Right ventricle myocardium superior (tissue), 1 donor: ENCODE results near the gene ARHGAP26. TPM values are rescaled to one million over a fixed set of nuclear protein-coding genes. Genes with fewer than 3 reads are reported as not detected.

ENCODE experiments used
- ATAC-seq: fragments of 200-7000 bp; cut with Tn5 transposase; one replicate; pipeline ENCODE4 v1.9.1; 2020; ENCODE audit warnings: mild to moderate bottlenecking; ENCODE audit not compliant: poor library complexity
- DNase-seq: peaks from one replicate; pipeline ENCODE4 v3.0.0-alpha.2; 2020
- intact Hi-C: fragments of 100-400 bp; cut with DNase I; formaldehyde crosslinking; loops from one replicate; pipeline ENCODE4 v1.11.2; 2022
- total RNA-seq: library from RNA; stranded (reverse); fragmentation: NEBNext Ultra II Directional; extraction: Animal tissue kit (Norgen Biotek cat#: 25700); gene quantifications from one replicate; pipeline ENCODE4 v1.2.1, GENCODE V29; 2021
- donor health status: DM: no; HTN: yes; CAD: no; lungs with severe emphysema.

ARHGAP26 gene
- total RNA-seq, 1 donor from 2014 or later: 32.5 TPM

DNA sequence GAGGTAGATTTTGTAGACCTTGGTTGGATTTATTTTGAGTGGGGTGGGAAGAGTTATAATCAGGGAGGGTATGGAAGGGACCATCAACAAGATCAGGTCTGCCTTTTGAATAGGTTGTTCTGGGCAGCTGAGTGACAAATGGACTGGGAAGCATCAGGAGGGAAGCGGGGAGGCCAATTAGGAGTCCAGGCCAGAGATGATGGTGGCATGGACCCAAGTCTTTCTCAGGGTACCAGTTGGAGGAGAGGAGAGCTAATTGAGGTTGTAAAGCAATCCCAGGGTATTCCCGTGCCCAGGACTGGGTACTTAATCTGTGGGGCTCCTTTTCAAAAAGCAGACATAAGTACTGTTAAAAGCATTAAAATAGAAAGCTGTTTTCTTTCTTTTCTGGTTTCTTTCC is 88.9 kb downstream of the ARHGAP26 start:
- DNase-seq (no peak), ATAC-seq (no peak)
- intact Hi-C loops: no loop called here

DNA sequence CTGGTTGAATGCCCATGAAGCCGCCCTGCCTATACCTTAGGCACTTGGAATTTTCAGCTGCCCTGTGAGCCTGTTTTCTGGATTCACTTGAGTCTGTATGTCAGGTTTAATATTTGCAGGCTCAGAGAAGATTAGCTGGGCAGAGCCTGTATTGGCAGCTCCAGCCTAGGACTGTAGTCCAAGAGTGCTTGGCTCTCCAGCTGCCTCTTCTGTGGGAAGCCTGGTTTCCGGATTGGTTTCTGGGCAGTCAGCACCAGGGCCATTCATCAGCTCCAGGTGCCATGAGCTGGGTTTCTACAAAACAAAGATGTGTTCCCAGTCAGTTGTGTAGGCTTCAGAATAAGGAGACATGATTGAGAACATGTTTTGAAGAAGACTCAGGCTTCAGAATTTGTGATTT is 90.1 kb downstream of the ARHGAP26 start:
- intact Hi-C loops: no loop called here
- DNase-seq (no peak), ATAC-seq (peak; percentile 64)

DNA sequence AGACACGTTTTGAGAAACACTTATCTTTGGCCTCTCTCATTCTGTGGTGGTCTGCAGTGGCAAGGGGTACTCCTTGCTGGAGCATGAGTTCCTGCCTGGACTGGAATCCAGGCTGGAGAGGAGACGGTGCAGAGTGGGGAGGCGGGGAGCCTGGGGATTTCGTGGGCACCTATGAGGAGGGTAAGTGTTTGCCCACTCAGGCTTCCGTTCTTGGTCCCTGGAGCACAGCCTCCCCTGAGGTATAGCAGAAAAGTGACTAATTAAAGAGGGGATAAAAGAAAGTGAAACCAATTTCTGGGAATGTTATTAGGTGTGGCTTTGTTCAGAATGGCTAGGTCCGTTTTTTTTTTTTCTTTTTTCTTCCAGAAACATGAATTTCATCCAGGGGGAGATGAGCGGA is 90.8 kb downstream of the ARHGAP26 start:
- no peak for DNase-seq
- no peak for ATAC-seq
- intact Hi-C loops: no loop called here

DNA sequence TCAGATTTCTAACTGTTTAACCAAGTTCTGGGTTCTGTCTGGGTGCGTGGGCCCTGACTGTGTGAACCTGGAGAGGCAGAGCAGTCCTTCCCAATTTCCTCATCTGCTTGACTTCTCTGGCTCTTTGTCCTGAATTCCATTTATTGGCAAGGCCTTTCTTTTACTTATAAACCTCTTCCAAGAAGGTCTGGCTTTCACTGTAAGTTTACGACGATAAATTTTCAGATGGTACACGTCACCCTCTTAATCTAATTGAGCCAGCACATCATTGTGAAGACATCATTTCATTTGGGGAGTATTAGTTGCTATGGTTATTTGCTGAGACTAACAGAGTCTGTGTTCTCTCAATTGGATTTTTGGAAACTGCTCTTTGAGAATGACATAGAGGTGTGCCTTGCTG is 92.4 kb downstream of the ARHGAP26 start:
- intact Hi-C loops: no loop called here
- ATAC-seq: peak; percentile 31
- DNase-seq: no peak

DNA sequence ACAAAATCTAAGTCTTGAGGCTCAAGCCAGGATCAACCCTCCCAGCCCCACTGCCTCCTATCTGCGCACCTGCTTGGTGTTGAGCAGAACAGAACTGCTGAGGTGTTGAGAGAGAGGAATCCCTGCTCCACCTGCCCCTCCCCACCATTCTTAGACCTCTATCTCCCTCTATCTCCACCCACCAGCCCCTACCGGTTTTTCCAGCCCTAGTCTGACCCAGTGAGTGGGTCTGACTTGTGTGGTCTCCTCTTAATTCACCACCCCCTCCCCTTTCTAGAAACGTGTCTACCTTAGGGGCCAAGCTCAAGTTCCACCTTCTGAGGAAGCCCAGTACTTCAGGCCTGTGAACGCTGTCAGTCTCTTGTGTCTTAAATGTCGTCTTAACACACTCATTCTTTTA is 93.7 kb downstream of the ARHGAP26 start:
- intact Hi-C loops: no loop called here
- DNase-seq (no peak), ATAC-seq (no peak)

DNA sequence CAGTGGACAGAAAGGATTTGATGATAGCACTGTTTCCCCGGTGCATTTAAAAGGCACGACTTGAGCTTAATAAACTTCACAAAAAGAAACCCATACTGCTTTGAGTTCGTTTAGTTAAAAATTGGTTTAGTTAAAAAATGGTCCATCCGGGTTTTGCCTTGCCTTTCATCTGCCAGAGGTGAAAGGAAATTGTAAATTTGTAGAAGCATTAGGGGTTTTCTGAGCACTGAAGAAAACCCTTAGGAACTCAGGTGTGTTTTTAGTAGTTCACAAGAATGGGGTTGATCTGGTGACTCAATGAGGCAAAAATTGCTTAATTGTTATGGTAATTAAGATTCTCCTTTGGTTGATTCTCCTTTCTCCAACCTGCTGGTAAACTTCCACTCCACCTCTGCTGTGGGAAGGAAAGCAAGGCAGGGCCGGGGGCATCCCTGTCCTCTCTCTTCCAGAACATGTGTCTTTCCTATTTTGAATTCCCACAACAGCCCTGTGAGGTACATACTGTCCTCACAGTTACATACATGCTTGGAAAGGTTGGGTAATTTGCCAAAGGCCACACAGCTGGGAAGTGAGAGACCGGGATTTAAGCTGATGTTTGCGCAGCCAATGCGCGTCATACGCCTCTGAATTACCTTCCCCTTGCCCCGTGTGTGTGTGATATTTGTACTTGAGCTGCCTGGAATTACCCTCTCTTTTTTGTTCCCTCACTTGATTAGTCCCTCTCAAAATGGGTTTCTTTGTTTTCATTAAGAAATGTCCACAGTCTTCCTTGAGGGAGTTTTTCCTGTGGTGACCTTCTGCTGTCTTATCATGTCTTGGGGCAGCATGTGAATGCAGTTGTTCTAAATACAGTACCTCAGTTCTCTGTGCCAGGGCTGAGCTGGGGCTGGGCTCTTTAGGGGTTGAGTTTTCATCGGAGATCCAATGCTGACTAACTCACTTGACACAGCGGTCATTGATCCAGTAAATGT is 94.4 kb downstream of the ARHGAP26 start:
- ATAC-seq (peak; percentile 11), DNase-seq (no peak)
- intact Hi-C loops: no loop called here

DNA sequence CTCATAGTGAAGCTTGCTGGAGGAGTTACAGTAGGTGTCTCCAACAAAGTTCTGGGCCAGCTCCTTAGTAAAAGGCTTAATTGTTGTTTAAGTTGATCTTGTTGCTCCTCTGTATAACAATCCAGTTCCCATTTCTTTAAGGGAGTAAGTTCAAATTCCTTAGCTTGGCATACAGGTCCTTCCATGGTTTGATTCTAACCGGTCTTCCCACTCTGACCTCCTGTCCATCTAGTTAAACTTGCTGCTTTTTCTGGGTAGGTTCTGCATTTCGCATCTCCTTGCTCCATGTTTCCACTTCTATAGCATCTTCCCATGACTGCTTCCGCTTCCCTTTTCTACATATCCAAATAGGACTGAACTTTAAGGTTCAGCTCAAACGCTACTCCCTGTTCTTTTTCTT is 95.5 kb downstream of the ARHGAP26 start:
- intact Hi-C loops: no loop called here
- DNase-seq (no peak), ATAC-seq (no peak)

DNA sequence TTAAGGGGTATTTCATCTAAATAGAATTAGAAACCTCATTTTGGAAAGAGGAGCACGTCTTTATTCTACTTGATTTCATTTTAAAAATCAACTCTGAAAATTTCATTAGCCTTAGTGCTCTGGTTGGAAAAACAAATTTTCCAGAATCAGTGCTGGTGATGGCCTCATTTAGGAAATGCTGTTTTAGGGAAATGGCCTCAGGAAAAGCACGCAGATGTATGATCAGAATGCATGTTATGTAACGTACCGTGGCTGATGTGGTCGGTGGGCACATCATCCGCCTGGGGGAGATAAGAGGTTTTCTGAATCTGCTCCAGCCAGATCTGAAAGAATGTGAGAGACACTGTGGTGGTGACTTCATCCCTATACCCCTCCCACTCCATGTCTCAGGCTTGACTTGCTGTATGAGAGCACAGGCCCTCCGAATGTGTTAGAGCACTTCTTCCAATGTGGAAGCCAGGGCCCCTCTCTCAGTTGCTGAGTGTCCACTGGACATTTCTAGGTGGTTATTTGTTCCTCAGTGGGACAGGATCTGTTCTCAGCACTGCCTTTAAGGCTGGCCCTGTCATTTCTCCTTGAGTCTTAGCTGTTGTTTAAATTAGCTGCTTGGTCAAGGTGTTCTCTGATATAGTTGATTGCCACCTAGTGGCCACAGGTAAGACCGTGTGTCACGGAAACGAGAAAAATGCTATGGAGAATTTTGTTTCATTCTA is 96.5 kb downstream of the ARHGAP26 start:
- DNase-seq (no peak), ATAC-seq (peak; percentile 38)
- intact Hi-C loops: no loop called here

DNA sequence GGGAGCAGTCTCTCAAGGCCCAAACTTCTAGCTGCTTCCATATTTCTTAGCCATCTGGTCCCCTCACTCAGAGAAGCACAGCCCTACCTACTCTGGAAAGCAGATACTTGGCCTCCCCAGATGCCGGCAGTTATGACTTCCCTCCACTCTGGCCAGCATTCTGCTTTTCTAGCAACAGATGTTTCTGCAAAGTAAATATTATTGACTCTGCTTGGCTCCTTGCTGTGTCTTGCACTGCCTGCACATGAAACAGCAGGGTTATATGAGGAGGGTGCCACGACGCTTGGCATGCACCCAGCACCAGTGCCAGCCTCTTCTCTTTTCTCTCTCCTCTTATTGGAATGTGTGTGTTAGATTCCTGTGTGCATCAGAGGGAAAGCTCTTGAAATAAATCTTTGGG is 99.7 kb downstream of the ARHGAP26 start:
- peak; percentile 66 for DNase-seq
- intact Hi-C loops: loop anchor here (5.0 kb wide), 1 partner anchor 98 kb away; the partner anchor contains the start of gene ARHGAP26
- ATAC-seq: peak; percentile 24

DNA sequence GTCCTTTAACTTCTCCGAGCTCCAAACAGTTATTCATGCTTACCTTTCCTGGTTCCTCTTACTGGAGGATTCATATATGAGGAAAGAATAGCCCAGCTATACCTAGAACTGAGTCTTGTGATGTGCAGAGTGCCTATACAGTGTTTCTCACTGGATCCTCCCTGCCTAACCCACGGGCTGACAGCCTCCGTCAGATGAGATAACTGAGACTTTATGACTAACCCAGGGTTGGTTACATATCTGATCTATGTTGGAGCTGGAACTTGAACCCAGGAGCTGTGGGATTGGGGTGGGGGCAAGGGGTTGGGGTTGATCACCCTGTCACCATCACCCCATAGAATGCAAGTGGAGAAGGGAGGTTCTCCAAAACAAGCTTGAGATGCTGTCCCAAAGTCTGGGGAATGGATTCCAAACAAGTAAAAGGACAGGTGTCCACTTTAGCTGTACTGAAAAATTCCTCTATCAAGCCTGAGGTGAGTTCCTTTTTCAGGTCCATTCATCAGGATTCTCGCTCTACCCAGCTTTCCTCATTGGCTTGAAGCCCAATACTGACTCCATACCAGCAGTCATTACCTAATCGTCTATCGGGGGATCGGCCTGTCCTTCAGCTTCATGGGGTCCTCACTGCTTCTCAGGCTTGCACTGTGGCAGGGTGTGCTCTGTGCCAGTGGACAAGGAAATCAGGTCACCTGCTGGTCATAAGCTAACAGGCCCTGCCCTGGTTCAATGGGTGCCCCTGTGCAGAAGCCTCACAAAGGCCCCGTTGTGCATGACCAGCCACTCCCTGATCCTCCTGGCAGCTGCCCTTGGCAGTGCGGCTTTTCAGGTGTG is 100.6 kb downstream of the ARHGAP26 start:
- intact Hi-C loops: loop anchor here (5.0 kb wide), 1 partner anchor 98 kb away; the partner anchor contains the start of gene ARHGAP26
- DNase-seq (no peak), ATAC-seq (no peak)

DNA sequence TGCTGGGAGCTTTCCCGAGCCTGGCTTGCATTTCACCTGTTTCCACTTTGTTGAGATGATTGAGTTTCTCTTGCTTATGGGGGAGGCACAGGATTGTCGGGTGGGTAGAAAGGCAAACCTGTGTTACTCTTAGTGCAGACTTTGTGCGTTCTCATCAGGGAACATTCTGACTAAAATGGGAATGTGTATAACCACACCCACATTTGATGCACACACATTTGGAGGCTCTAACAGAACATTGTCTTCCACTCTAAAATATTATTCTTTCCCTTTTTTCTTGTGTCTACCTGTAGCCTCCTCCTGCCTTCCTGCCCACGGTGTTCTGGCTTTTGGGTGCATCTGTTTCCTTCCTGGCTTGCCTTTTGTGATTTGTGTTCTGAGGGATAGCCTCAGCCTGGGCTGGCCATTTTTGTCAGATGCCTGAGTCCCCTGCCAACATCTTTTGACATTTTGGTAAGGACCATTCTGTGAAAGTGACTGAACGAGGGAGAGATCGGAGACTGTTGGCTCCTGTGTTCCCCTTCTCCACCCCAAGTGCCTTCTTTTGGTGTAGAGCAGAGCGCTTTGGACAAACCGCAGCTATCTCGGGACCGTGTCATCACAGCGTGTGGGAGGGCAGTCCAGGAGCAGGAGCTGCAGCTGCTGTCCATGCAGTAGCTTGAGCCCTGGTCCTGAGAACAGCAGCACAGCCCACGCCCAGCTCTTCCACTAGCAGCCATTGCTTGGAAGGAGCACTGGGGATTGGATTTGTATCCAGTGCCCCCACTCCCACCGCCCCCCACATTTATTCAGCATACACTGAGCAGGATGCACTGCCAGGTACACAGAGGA is 101.4 kb downstream of the ARHGAP26 start:
- peak; percentile 38 for ATAC-seq
- intact Hi-C loops: loop anchor here (5.0 kb wide), 1 partner anchor 99 kb away; the partner anchor contains the start of gene ARHGAP26
- DNase-seq: peak; percentile 64

DNA sequence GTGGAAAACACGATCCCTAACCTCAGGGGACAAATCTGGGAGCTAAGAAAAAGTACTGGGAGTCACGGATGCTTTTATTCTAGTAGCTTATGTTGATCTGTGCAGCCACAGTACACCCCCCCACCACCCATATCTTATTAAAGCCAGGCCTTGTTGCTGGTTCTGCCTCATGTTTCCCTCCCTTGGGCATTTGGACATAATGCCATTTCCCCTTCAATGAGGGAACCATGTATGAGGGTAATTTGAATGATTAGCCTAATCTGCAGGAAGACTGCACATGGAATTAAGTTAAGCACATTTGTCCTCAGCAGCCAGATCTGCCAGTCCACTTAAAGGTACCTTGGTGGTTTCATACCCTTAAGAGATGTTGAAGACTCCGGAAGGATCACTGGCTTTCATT is 102.0 kb downstream of the ARHGAP26 start:
- intact Hi-C loops: loop anchor here (5.0 kb wide), 1 partner anchor 100 kb away; the partner anchor contains the start of gene ARHGAP26
- DNase-seq: no peak
- ATAC-seq: no peak

DNA sequence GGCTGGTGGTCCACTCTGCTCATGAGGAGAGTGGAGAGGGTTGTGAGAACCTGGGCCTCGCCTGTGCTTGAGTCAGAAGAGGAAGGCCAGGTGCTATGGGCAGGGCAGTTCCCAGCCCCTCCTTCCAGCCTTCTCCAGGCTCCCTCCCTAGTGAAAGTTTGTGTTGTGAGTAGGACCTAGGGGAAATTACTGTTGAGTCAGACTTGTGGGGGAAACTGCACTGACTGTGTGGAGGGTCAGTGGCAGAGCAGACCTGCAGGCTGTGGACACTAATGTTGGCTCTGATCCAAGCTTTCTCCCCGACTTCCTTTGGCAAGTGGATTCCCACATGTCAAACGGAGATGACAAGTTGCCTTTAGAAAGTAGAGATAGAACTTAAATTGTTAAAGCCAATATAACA is 102.6 kb downstream of the ARHGAP26 start:
- intact Hi-C loops: loop anchor here (5.0 kb wide), 1 partner anchor 100 kb away; the partner anchor contains the start of gene ARHGAP26
- ATAC-seq: no peak
- DNase-seq: no peak

DNA sequence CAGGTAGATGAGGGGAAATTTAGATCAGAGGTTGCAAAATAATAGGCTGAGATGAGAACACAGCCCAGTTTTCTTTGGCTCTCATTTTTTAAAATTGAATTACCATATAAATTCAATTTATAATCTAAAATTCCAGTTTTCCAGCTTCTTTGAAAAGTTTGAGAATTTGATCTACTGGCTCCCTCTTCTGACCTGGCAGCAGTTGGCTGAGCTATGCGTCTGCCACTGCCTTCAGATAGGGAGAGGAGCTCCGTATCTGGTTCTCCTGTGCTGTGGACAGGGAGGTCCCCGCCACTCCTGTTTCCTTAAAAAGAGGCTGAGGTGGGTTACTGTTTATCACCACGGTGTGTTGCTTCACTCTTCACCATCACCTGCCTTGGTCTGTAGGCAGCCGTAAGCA is 103.7 kb downstream of the ARHGAP26 start:
- intact Hi-C loops: loop anchor here (5.0 kb wide), 1 partner anchor 102 kb away; the partner anchor contains the start of gene ARHGAP26
- ATAC-seq: peak; percentile 38

DNA sequence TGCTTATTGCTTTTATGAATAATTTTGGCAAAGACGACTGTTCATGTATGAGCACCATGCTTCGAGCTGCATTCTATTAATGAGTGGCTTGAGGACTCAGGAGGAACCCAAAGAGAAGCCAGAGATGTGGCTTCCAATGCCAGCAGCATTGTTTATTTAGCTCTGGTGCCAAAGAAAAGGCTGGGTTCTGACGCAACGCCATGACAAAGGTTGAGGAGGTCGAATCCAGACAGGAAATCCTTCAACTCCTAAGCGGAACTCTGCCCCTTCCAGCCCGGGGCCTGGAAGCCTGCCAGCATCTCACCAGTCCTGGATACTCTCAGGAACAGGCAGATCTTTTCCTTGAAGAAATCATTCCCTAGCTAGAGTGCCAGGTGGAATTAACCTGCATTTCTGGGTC is 104.4 kb downstream of the ARHGAP26 start:
- ATAC-seq (peak; percentile 20), DNase-seq (peak; percentile 85)
- intact Hi-C loops: loop anchor here (5.0 kb wide), 1 partner anchor 102 kb away; the partner anchor contains the start of gene ARHGAP26

More for the DNA sequence above, 103.7 kb downstream of the ARHGAP26 start:
- no peak for DNase-seq

DNA sequence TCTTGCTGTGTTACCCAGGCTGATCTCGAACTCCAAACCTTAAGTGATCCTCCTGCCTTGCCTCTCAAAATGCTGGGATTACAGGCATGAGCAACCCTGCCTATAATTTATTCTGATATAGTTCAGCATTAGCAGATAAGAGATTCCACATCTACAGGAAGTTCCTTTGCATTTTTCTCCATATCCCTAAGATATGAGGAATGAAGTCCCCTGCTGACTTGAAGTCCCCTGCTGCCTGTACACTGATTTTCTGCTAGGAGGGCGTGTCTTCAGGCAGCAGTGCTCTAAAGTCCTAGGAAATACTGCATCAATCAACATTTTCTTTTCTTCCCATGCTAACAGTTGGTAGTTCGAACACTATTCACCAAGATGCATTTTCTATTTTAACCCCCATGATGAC is 105.8 kb downstream of the ARHGAP26 start:
- ATAC-seq (no peak), DNase-seq (no peak)
- intact Hi-C loops: no loop called here

DNA sequence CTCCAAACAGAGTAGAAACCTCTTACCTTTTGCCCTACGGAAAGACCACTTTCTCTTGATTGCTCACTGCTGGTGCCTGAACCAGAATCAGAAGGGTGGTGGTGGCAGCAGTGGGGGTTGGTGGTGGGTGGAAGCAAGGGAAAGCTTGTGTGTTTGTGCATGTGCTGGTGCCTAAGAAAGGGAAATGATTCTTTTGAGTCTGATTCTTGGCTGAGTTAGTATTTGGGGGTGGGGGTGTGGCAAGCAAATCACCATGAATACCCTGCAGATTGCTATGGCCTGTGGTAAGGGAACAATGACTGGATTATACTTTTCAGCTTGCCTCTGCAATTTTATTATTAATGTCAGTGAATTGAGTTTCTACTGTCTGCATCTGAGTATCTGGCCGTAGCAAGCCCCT is 106.6 kb downstream of the ARHGAP26 start:
- no peak for ATAC-seq
- intact Hi-C loops: no loop called here
- DNase-seq: no peak

DNA sequence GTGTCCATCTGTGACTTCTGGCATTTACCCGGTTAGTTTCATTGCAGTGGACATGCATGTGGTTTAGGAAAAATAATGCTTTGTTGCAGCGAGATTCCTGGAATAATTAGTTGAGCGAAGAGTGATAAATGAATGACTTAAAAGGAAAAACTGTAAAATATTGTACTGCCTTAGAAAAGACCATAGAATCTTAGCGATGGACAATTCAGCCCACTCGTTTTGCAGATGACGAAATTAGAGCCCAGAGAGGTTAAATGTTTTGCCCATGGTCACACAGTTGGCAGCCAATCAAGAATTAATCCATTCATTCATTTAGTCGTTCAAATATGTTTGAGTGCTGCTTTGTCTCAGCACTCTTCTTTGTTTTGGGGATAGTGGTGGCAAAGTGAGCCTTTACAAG is 107.9 kb downstream of the ARHGAP26 start:
- DNase-seq (no peak), ATAC-seq (no peak)
- intact Hi-C loops: no loop called here
